BE2C (cell line): ENCODE measurements around the gene MTHFD1.

ENCODE experiments used
- DNase-seq: peaks from one replicate; pipeline ENCODE4 v3.0.0-alpha.2; 2020
- H3K27me3 ChIP-seq: fragments of 250-450 bp; sonication (Bioruptor Pico); 2 replicates; pipeline ENCODE4 v1.5.1; 2020; ENCODE audit warnings: mild to moderate bottlenecking
- H3K36me3 ChIP-seq: fragments of 250-450 bp; sonication (Bioruptor Pico); 2 replicates; pipeline ENCODE4 v1.5.1; 2020; ENCODE audit warnings: mild to moderate bottlenecking
- H3K4me1 ChIP-seq: fragments of 250-450 bp; sonication (Bioruptor Pico); 2 replicates; pipeline ENCODE4 v1.5.1; 2020
- H3K4me3 ChIP-seq: 2 replicates; pipeline ENCODE4 v1.5.1; 2011; ENCODE audit warnings: low read depth, low read length
- H3K9me3 ChIP-seq: fragments of 250-450 bp; sonication (Bioruptor Pico); 2 replicates; pipeline ENCODE4 v1.5.1; 2020
- CTCF ChIP-seq: IDR thresholded peaks from 2 replicates; pipeline ENCODE4 v1.5.1; 2012; ENCODE audit warnings: mild to moderate bottlenecking, low read depth, low read length

The MTHFD1 gene

DNA sequence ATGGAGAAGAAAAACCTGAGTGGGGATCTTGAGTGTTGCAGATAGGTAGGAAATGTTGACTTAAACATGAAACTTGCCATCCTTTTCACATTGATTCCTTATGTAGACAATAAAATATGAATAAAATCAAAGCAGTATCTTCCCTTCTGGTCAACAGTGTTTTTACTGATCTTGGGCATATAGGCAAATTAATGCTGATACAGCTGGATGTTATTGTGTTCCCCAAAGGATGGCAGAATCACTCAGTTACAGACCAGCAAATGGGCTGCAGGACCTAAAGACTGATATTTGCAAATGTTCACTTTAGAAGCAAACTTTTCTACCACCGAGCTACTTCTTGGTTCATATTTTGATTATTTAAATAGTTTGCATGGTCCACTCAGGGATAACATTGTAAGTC, 33.9 kb downstream of the MTHFD1 start:
- no peaks in the 10 kb centered on the region for H3K4me1 ChIP-seq
- no peak for TF ChIP-seq CTCF
- no peak for DNase-seq
- no peaks in the 10 kb centered on the region for H3K9me3 ChIP-seq
- H3K36me3 ChIP-seq = peaks cover 92% of the 10 kb centered on the region
- H3K27me3 ChIP-seq = no peaks in the 10 kb centered on the region
- no peak overlapping the region for H3K4me3 ChIP-seq

DNA sequence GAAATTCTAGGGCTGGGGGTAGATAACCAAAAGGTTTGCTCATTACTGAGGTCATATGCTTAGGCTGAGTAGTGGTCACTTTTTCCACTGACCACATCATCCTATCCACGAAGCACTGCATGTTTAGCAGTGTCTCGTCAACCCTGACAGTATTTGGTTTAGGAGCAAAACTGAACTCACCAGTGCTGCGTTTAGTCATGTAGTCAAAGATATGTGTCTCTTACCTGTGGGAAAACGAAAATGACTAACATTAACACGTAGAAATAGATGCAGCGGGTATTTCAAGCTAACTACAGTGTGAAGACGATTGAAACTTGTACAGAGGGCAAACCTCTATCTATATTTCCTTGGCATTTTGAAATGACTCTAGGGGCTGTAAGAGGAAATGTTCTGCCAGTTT, 34.6 kb downstream of the MTHFD1 start:
- Histone ChIP-seq H3K4me1 (no peaks in the 10 kb centered on the region), H3K36me3 (peaks cover 92% of the 10 kb centered on the region), H3K27me3 (no peaks in the 10 kb centered on the region), H3K9me3 (no peaks in the 10 kb centered on the region), H3K4me3 (no peak overlapping the region)
- TF ChIP-seq CTCF = no peak
- DNase-seq = no peak

- Histone ChIP-seq H3K4me1 (no peaks in the 10 kb centered on the region), H3K9me3 (no peaks in the 10 kb centered on the region), H3K27me3 (no peaks in the 10 kb centered on the region), H3K4me3 (no peak overlapping the region), H3K36me3 (peaks cover 94% of the 10 kb centered on the region)
- DNase-seq = no peak
- no peak for TF ChIP-seq CTCF
Measured at GRCh38 chr14:64423987-64424386, 35.8 kb downstream of the MTHFD1 start.

DNA sequence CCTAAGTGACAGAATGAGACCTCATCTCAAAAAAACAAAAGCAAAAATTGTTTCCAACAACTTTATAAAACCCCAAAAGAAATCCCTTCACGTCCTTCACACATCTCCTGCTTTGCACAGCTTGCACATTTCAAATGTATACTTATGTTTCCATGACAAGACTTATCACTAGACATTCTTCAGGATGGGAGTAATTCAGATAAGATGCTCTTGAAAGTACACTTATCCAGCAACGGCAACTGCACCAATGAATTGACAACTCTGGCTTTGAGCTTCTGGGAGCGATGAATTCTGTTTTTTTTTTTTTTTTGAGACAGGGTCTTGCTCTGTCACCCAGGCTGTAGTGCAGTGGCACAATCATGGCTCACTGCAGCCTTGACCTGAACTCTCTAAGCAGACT, 46.4 kb downstream of the MTHFD1 start:
- H3K4me1 ChIP-seq = no peaks in the 10 kb centered on the region
- H3K36me3 ChIP-seq = peaks cover 92% of the 10 kb centered on the region
- DNase-seq = no peak
- no peaks in the 10 kb centered on the region for H3K27me3 ChIP-seq
- no peak overlapping the region for H3K4me3 ChIP-seq
- no peak for TF ChIP-seq CTCF
- no peaks in the 10 kb centered on the region for H3K9me3 ChIP-seq

DNA sequence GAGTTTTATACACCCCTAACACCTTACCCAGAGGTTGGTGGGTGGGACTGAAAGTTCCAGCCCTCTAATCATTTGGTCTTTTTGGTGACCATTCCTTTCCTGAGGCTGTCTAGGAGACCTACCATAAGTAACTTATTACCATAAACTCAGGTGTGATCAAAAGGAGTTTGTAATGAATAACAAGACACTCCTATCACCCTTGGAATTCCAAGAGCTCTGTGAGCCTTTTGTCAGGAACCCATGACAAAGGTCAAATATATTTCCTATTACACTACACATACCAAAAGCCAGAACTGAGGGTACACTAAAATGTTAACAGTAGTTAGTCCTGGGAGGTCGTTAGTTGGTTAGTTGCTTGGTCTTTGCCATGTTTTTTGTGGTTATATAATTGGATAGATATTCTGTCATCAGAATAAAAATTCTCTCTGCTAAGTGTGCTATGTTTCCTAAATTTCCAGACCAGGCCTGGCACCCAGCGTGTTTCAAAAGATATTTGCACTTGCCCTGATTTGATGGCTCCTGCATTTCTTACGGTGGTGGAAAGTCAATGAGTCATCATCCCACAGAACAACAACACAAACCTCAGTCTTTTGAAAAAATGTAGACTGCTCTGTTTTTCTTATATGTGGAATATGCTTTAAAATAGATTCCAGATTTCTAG, 50.2 kb downstream of the MTHFD1 start:
- DNase-seq = no peak
- H3K9me3 ChIP-seq = no peaks in the 10 kb centered on the region
- H3K27me3 ChIP-seq = no peaks in the 10 kb centered on the region
- TF ChIP-seq CTCF = no peak
- H3K36me3 ChIP-seq = peaks cover 91% of the 10 kb centered on the region
- peaks cover 14% of the 10 kb centered on the region for H3K4me1 ChIP-seq
- no peak overlapping the region for H3K4me3 ChIP-seq

DNA sequence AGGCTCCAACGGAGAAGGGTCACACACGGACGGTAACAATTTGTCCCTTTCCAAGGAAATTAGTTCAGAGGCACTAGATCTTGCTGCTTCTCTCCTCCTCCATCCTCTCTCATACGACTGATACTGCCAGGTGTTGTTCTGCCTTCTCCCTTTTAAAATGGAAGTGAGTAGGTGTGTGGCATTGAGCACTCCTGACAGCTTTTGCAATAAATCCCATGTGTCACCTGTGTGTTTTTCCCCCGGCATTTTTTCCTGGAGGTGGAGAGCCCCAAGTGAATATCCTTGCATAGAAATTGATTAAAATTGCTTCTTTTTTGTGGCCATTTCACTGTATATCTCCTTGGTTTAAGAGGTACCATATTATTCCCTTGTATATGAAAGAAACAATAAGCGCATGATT, 51.0 kb downstream of the MTHFD1 start:
- H3K27me3 ChIP-seq = no peaks in the 10 kb centered on the region
- peaks cover 20% of the 10 kb centered on the region for H3K4me1 ChIP-seq
- TF ChIP-seq CTCF = no peak
- H3K9me3 ChIP-seq = no peaks in the 10 kb centered on the region
- peaks cover 93% of the 10 kb centered on the region for H3K36me3 ChIP-seq
- DNase-seq = no peak
- no peak overlapping the region for H3K4me3 ChIP-seq
